PFSK-1 (cell line): Measurements from ENCODE around the gene ITGA8.

Source experiments
- FOXP2 ChIP-seq: optimal IDR thresholded peaks from 2 replicates; pipeline ENCODE3; 2011; ENCODE audit warnings: borderline replicate concordance, control low read depth, inconsistent platforms; ENCODE audit not compliant: insufficient read depth; ENCODE audit errors: extremely low read length, extremely low read depth
- POLR2AphosphoS5 ChIP-seq: IDR thresholded peaks from 2 replicates; pipeline ENCODE4 v1.6.1; 2012; ENCODE audit warnings: low read depth, mild to moderate bottlenecking, control low read depth, low read length, moderate library complexity
- SIN3A ChIP-seq: IDR thresholded peaks from 2 replicates; pipeline ENCODE4 v1.6.1; 2012; ENCODE audit warnings: mild to moderate bottlenecking, low read length, moderate library complexity, borderline replicate concordance; ENCODE audit not compliant: insufficient read depth
- TAF1 ChIP-seq: IDR thresholded peaks from 2 replicates; pipeline ENCODE4 v1.6.1; 2012; ENCODE audit warnings: low read length, control low read depth, borderline replicate concordance; ENCODE audit not compliant: insufficient read depth
- TF ChIP-seq, protein P1 (sequence below), 2 experiments: IDR thresholded peaks; 2 replicates each; pipeline versions ENCODE4 v1.6.1 to v1.8.0; 2011 to 2012; ENCODE audit warnings: low read depth in 2 of 2, low read length in 2 of 2, control low read depth in 1 of 2, inconsistent platforms in 1 of 2, mild to moderate bottlenecking in 1 of 2, moderate library complexity in 1 of 2; ENCODE audit not compliant: insufficient read depth in 1 of 2

ITGA8 gene

GRCh38 chr10:15482156-15482555, 237.6 kb downstream of the ITGA8 start:
- TF ChIP-seq SIN3A (no peak), TAF1 (no peak), POLR2AphosphoS5 (no peak), FOXP2 (no peak)
- TF ChIP-seq, protein P1, sequence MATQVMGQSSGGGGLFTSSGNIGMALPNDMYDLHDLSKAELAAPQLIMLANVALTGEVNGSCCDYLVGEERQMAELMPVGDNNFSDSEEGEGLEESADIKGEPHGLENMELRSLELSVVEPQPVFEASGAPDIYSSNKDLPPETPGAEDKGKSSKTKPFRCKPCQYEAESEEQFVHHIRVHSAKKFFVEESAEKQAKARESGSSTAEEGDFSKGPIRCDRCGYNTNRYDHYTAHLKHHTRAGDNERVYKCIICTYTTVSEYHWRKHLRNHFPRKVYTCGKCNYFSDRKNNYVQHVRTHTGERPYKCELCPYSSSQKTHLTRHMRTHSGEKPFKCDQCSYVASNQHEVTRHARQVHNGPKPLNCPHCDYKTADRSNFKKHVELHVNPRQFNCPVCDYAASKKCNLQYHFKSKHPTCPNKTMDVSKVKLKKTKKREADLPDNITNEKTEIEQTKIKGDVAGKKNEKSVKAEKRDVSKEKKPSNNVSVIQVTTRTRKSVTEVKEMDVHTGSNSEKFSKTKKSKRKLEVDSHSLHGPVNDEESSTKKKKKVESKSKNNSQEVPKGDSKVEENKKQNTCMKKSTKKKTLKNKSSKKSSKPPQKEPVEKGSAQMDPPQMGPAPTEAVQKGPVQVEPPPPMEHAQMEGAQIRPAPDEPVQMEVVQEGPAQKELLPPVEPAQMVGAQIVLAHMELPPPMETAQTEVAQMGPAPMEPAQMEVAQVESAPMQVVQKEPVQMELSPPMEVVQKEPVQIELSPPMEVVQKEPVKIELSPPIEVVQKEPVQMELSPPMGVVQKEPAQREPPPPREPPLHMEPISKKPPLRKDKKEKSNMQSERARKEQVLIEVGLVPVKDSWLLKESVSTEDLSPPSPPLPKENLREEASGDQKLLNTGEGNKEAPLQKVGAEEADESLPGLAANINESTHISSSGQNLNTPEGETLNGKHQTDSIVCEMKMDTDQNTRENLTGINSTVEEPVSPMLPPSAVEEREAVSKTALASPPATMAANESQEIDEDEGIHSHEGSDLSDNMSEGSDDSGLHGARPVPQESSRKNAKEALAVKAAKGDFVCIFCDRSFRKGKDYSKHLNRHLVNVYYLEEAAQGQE (IDR thresholded peaks at IDR 0.05; ENCODE audit: insufficient read depth in 1 of 2, low read depth in 2 of 2, low read length in 2 of 2) = no peak

DNA sequence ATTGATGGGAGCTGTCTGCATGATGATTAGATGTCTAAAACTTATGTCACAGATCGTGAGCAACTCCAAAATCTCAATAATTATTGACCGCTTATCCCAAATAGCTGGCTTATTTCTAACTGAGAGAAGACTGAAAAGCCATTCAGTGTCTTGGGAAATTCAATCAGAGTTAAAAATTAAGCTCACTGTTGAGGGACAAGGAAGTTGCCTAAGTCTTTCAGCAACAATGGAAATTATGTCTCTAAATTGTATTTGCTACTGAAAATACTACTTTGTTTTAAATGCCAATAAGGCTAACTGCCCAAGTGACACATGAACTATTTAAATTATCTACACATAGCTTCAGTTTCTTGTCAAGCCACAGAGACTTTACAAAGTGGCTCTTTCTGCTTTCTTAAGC, 240.8 kb downstream of the ITGA8 start:
- TF ChIP-seq FOXP2 (no peak), POLR2AphosphoS5 (no peak)

- TF ChIP-seq POLR2AphosphoS5 (no peak), SIN3A (no peak), FOXP2 (no peak), TAF1 (no peak)
- TF ChIP-seq, protein P1 (IDR thresholded peaks at IDR 0.05; ENCODE audit: insufficient read depth in 1 of 2, low read depth in 2 of 2, low read length in 2 of 2) = no peak
Measured at GRCh38 chr10:15478429-15478828, 241.3 kb downstream of the ITGA8 start.

DNA sequence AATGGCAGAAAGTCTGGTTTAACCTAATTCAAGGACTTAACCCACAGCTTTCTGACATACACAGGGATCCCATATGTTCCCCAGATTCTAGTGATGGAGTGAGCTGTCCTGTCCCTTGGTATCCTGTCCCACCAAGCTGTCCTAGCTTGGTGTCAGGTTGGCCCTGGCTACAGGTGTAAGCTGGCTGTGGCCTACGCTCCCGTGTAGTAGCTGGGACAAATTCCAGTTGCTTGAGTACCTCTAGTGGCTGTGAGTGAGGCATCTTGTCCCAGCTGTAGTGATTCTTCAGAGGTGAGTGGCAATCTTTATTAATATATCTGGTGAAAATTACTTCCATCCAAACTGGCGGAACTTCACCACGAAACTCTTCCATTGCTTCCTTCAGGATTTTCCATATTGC, 243.4 kb downstream of the ITGA8 start:
- TF ChIP-seq POLR2AphosphoS5 (no peak), SIN3A (no peak), FOXP2 (no peak), TAF1 (no peak)
- TF ChIP-seq, protein P1 (IDR thresholded peaks at IDR 0.05; ENCODE audit: insufficient read depth in 1 of 2, low read depth in 2 of 2, low read length in 2 of 2) = no peak

GRCh38 chr10:15474671-15475070, 245.1 kb downstream of the ITGA8 start:
- TF ChIP-seq, protein P1 (IDR thresholded peaks at IDR 0.05; ENCODE audit: insufficient read depth in 1 of 2, low read depth in 2 of 2, low read length in 2 of 2) = no peak
- TF ChIP-seq TAF1 (no peak), POLR2AphosphoS5 (no peak), SIN3A (no peak), FOXP2 (no peak)
